OCI-M2 (cell line): ENCODE measurements around the gene ELFN2.
"Not testable (repeated sequence)": the region's sequence is repeated elsewhere in the genome, so short reads cannot be mapped to it uniquely, and the experiment has no call there.

Source experiments
- DNase-seq: peaks from one replicate; lab custom pipeline; 2025; ENCODE audit not compliant: unreplicated experiment; lab: John Stamatoyannopoulos, UW

Gene ELFN2

GRCh38 chr22:37337204-37337943 lies 89.9 kb downstream of the ELFN2 start:
- no peak for DNase-seq

- no peak for DNase-seq
Measured at GRCh38 chr22:37336579-37336978, 90.7 kb downstream of the ELFN2 start.

- DNase-seq, result no peak
Measured at GRCh38 chr22:37335806-37336199, 91.5 kb downstream of the ELFN2 start.

- DNase-seq, result no peak
Measured at GRCh38 chr22:37334859-37335805, 92.1 kb downstream of the ELFN2 start.

GRCh38 chr22:37334461-37334858 lies 92.8 kb downstream of the ELFN2 start:
- no peak for DNase-seq

GRCh38 chr22:37333724-37334460 lies 93.4 kb downstream of the ELFN2 start:
- DNase-seq, result no peak

- no peak for DNase-seq
Measured at GRCh38 chr22:37331856-37332536, 95.3 kb downstream of the ELFN2 start.

GRCh38 chr22:37331034-37331428 lies 96.2 kb downstream of the ELFN2 start:
- DNase-seq, result no peak

- DNase-seq, result no peak
Measured at GRCh38 chr22:37330200-37331033, 96.9 kb downstream of the ELFN2 start.

- DNase-seq, result no peak
Measured at GRCh38 chr22:37329238-37330140, 97.8 kb downstream of the ELFN2 start.

- not testable (repeated sequence) for DNase-seq
Measured at GRCh38 chr22:37328538-37329237, 98.6 kb downstream of the ELFN2 start.

- no peak for DNase-seq
Measured at GRCh38 chr22:37328017-37328416, 99.3 kb downstream of the ELFN2 start.

- DNase-seq, result no peak
Measured at GRCh38 chr22:37326726-37327125, 100.6 kb downstream of the ELFN2 start.

GRCh38 chr22:37325039-37325395 lies 102.3 kb downstream of the ELFN2 start:
- DNase-seq, result no peak

- DNase-seq, result no peak
Measured at GRCh38 chr22:37324340-37325038, 102.8 kb downstream of the ELFN2 start.

GRCh38 chr22:37320726-37321677 lies 106.3 kb downstream of the ELFN2 start:
- DNase-seq, result no peak

- no peak for DNase-seq
Measured at GRCh38 chr22:37319469-37319868, 107.8 kb downstream of the ELFN2 start.
